ENCODE measurements around the gene SLC25A21.
A peak's percentile ranks its signal among the peaks of the same experiment; 100 is the strongest.
"Not testable (repeated sequence)": the region's sequence is repeated elsewhere in the genome, so short reads cannot be mapped to it uniquely, and the experiment has no call there.

The SLC25A21 gene

DNA sequence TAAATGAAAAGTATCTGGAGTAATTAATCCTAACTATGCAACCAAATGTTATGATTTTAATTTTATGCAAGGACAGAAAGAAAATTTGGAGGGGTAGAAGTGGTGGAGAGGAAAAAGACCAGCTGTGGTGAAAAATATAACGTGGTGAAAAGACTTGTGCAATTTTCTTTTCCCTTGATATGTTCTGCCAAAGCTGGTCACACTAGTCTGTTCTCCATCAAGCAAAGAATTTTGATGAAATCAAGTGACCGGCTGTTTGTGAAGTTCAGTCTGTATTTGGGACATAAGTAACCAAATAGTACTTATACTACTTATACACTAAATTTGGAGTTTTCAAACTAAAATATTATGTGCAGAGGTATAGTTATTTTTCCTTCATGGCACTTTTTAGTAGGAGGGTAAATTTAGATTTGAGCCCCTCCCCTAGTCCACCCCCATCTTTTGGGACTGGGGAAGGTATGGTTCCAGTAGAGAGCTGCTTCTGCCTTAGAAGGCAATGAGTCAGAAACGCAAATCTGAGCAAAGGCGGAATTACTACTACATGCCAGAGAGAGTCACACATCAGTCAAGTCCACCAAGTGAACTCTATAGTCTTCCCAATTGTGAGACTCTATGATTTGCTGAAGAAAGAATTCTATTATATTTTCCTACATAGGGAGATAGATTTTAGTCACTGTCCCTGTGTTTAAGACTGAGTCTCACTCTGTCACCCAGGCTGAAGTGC, 229.7 kb downstream of the SLC25A21 start:
- DNase-seq (ENCODE audit: low read depth), result no peak

DNA sequence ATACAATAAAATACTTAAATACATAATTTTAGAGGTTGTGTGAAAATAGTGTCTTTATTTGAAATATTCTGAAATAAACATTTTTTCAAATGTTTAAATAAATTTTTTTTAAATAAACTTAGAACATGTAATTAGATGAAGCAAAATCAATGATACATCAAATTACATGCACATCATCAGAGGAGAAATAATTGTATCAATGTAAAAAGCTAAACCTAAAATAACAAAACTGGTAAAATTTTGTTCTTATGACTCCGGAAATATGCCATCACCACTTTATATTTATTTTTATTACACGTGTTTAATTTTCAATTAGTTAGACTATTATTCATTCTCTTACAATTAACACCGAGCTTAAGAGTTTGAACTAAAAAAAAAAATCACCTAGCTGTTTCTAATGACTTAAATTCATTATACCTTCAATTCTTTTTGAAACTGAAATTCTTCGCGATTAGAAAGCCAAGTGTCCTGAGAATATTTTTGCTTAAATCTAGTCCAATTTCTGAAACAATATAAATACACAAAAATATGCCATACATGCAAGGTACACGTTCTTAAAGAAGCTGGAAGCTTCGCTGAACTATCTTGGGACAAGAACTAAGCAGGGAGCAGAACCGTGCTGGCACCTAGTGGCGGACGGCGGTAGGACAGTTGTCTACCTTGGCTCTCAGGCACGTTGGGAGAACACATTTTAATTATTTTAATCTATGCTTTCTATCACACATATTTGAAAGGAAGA, 230.5 kb downstream of the SLC25A21 start:
- peak; percentile 8 for DNase-seq (ENCODE audit: low read depth)

DNA sequence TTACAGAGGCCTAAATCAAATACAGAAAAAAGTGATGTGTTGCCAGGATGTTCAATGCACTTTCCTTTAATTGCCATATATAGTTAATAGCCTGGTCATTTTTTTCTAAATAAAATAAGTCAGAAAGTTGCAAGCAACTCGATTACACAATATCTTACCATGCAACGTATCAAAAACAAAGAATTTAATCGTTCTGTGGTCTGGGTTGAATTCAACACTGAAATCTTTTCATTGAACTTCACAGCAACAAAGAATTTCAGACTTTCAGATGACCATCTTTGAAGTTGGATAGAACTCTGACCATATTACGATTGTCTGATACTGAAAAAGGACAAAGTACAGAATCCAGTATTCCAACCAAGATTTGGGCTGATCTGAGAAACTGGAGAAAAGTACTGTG, 231.9 kb downstream of the SLC25A21 start:
- no peak for DNase-seq (ENCODE audit: low read depth)

DNA sequence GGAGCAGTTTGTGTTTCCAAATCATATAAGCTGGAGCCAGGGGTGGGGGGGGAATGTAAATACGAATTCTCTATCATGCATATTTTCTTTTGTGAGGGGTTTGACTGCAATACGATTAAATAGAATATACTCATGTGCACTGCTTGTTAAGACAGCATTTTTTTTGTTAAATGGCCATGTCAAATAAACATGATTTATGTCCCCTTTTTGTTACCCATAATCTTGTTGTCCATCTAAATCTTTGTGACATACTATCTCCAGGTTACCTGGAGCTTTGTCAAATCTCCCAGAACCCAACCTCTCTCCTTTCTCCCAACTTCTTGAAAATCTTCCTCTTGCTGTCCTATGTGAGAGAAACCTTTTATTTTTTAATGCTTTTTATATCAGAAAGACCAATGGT, 233.1 kb downstream of the SLC25A21 start:
- DNase-seq (ENCODE audit: low read depth), result no peak

DNA sequence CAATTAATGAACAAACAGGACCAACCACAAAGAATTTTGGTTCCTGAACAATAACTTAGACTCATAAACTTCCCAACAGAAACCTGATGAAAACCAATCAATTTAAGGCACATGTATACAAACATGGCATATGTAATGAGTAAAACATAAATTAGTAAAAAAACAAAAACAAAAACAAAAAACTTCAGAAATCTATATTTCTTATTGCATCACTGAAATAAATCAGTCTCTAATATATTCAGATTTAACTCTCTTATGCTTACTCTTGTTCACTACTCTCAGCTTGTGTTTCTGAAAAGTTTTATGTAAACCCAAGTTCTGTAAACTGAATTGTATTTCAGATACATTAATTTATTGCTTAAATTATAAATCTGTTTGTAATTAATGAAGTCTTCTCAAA, 233.7 kb downstream of the SLC25A21 start:
- no peak for DNase-seq (ENCODE audit: low read depth)

DNA sequence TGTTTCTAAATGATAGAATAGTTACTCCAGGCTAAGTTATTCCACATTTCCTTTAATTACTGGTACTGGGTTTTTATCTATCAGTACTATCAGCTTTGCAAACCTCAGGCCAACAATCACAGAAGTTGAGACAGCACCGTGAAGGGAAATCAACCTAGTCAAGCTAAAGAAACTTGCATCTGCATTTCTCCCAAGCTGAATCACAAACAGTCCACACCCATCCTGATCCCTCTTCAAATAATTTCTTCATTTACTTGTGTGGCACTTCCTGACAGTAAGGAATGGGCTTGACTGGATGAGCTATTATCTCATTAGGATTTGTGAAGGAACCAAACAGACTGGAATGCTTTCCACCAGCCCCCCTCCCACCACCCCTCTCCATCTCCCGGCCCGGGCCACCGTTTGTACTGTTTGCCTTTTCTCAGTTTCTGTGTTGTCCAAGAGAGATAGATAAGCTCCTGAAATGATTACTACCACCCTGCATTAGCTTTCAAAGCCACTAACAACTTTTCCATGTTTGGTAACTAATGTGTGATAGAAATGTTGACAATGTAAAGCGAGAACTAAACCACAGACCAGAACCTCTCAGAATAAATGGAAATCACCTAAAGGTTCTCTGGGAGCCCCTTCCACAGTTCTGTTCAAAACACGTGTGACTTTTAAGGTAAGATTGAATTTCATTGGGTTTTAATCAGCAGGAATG, 236.3 kb downstream of the SLC25A21 start:
- DNase-seq (ENCODE audit: low read depth), result no peak

DNA sequence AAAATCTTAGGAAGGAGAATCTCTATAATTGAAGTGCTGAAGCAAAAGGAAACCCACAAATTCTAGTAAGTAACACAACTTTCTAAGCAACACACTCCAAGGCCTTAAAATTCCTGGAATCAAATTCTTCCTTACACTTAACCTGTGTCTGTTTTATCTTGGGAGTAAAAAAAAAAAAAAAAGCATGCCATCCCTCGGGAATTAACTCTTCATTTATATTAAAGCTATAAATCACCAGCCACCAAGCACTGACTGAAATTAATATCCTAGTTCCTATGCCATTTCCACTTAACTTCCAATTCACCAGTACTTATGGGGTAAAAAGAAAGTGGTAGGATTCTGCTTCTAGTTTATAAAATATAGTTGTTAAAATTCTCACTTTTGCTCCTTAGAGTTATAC, 238.1 kb downstream of the SLC25A21 start:
- DNase-seq (ENCODE audit: low read depth), result no peak

DNA sequence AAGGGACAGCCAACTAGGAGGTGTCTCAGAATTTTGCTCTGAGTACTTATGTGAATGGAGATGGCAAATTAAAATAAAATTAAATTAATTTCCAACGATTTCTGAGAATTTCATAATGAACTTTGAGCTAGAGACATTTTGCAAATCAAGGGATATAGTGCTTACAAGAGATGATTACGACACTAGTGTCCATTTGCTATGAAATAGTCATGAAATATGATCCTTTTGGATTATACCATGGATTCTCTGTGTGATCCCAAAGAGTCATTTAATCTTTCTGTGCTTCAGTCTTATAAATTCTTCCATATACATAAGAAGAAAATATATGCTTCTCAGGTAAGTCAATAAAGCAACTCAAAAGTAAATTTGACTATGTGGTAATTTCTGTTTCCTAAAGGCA, 240.6 kb downstream of the SLC25A21 start:
- no peak for DNase-seq (ENCODE audit: low read depth)

DNA sequence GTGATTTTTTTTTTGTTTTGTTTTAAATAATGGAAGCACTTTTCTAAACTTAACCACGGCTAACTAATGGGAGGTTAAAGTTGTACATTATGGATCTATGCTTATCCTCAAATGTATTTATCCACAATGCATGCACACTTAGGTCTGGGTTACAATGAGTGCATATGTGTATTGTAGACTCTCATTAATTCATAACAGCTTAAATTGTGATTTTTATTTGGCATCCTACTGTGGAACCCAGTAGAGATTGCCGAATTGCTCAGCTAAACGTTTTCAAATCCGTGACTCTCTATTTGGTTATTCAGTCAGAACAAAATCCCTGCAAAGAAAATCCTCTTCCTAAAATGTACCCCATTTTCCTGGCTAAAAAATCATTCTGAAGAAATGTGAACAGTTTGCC, 244.0 kb downstream of the SLC25A21 start:
- DNase-seq (ENCODE audit: low read depth), result no peak

DNA sequence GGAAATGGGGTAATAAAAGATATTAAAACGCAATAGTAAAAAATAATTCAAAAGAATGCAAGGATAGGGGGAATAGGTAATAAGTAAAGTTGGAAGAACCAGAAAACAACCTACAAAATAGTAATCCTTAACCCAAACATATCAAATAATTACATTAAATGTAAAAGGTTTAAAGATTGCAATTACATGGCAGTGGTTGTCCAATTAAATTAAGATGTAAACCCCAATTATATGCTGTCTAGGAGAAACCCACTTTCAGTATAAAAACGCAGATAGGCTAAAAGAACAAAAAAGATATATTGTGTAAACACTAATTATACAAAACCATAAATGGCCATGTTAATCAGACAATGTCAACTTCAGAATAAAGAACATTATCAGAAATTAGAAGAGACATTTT, 247.3 kb downstream of the SLC25A21 start:
- DNase-seq (ENCODE audit: low read depth), result no peak

DNA sequence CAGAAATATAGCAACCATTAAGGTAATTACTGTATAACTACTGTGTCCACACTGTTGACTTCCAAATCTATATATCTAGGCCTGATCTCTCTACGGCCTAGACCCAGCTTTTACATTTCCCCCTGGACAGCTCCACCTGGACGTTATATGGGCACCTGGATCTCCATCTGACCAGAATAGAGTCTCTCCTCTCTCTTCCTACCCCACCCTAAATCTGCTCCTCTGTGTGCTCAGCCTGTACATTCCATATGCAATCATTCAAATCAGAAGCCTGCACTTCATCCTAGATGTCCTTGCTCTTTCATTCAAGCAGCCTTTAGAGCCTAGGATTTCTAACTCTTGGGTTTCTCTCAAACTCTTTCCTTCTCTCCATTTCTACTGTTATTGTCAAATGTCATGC, 255.7 kb downstream of the SLC25A21 start:
- no peak for DNase-seq (ENCODE audit: low read depth)

DNA sequence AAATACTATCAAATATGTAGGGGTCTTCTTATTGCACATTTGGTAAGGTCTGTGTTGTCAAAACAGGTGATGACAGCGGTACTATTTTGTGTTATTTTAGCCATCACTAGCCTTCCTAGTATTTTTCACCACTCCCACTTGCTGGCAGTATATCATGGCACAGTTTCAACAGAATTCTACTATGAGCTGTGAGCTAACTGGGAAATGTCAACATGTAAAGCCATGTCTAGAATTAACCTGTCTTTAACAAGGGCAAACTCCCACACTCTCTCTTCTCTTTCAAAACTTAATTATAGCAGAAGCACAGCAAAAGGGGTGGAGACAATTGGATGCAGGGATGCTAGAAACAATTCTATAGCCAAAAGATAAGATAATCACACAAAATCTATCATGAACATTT, 257.3 kb downstream of the SLC25A21 start:
- no peak for DNase-seq (ENCODE audit: low read depth)

DNA sequence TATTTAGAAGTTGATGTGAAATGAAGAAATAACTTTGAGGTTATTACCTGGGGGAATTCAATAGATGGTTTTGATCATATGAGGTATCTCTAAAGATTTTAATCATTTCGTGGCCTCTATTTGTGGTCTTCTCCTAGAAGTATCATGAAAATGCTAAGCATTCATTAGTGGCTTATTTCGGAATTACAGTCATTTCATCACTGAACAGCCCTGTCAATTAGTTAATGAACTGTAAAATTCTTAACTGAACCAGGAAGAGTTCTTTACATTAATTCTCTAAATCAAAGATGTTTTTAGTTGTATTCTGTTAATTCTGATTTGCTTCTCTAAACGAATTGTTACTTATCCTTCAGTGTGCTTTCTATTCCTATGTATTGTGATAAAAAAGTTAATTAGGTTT, 261.8 kb downstream of the SLC25A21 start:
- DNase-seq (ENCODE audit: low read depth), result no peak

DNA sequence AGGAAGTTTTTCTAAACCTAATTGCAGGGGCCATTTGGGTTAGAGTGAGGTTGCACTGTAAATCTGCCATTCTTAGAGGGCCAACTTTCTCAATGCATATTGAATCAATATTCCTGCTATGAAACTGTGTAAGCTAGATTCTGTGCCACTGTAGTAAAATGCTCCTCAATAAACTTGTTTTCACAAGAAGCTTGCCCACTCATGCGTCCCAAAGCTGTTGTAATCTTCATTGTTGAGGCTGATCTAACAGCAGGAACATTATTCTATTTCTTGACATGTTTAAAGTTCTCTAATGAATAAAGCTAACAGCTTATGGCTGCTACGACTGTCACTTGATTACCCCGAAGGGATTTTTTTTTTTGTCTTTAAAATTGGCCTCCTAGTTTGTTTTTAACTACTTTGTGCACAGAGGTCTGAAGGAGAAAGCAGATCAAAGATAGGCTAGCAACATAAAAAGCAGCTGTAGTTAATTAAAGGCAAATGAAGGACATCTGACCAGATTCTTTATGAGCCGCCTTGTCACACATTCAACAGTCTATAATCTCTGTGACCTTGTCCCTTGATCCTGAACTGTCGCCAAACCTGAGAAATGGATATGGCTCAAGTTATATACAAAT, 267.0 kb downstream of the SLC25A21 start:
- DNase-seq (ENCODE audit: low read depth), result no peak

DNA sequence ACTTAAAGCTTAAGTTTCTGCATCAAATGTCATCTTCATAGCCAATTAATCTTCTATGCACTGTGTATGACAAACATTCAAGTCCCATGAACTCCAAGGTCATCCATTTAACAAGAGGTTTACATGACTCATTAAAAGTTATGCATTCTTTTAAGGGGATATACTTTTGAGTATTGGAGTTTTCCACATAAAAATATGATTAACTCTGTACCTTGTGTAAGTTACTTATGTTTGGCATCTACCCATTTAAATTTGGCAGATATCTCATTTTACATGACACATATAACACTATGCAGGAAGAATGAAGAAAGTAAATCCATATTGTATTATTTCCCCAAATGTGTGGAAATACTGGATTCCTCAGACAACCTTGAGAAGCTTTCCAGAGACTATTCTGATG, 270.5 kb downstream of the SLC25A21 start:
- no peak for DNase-seq (ENCODE audit: low read depth)

DNA sequence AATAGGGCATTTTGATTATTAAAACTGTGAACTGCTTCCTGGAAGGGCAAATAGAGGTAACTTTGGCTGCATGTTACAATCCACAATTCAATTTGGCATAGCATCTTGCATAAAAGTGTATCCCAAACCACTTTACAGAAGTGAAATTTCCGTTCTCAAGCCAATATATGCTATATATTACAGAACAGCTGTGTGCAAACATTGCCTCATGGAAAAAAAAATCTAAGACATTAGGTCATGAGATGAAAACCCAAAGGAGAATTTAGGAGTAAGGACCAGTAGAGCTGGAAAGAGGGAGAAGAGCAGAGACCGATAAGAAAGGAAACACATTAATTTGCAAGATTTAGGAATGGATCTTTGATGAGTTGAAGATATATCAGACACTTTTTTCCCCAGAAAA, 271.6 kb downstream of the SLC25A21 start:
- DNase-seq (ENCODE audit: low read depth), result no peak

DNA sequence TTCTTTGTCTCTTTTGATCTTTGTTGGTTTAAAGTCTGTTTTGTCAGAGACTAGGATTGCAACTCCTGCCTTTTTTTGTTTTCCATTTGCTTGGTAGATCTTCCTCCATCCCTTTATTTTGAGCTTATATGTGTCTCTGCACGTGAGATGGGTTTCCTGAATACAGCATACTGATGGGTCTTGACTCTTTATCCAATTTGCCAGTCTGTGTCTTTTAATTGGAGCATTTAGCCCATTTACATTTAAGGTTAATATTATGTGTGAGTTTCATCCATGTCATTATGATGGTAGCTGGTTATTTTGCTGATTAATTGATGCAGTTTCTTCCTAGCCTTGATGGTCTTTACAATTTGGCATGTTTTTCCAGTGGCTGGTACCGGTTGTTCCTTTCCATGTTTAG, 276.1 kb downstream of the SLC25A21 start:
- not testable (repeated sequence) for DNase-seq (ENCODE audit: low read depth)

DNA sequence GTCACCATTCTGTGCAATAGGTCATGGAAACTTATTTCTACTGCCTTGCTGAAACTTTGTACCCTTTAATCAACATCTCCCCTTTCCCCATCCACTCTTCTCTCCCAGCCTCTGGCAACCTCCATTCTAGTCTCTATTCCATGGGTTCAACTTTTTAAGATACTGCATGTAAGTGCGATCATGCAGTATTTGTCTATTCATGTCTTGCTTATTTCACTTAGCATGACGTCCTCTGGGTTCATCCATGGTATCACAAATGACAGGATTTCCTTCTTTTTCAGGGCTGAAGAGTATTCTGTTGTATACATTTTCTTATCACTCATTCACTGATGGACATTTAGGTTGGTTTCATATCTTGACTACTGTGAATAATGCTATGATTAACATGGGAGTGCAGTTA, 288.4 kb downstream of the SLC25A21 start:
- no peak for DNase-seq (ENCODE audit: low read depth)

DNA sequence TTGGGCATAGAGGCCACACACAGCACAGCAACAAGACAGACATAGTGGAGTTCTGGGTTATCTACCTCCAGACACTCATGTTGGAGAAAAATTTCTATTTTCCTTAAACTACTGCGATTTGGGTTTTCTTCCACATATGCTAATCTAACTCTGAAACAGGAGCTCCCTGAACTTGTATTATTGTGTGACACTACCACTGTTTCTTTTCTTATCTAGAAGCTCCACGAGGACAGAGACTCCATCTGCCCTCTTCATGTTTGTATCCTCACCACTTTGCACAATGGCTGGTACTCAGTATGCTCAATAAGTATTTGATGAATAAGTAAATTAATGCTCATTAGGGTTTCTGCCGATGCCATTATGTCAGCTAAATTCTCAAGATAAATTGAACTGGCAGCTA, 292.1 kb downstream of the SLC25A21 start:
- DNase-seq (ENCODE audit: low read depth), result no peak

DNA sequence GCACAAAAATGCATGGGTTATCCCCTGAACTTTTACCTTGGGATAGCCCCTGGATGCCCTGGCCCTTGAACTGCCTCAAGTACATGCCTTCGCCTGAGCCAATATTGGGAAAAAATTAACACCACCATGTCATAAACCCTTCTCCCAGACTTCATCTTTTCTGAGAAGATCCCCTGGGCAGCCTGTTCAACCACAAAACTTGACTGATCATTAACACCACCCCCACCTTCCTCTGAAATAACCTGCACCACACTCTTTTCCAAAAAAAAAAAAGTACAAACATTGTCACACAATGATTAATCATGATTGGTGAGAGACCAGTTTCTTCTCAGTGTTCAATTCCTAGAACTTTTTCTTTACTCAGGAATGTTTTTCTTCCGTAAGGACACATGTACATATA, 292.8 kb downstream of the SLC25A21 start:
- no peak for DNase-seq (ENCODE audit: low read depth)

DNA sequence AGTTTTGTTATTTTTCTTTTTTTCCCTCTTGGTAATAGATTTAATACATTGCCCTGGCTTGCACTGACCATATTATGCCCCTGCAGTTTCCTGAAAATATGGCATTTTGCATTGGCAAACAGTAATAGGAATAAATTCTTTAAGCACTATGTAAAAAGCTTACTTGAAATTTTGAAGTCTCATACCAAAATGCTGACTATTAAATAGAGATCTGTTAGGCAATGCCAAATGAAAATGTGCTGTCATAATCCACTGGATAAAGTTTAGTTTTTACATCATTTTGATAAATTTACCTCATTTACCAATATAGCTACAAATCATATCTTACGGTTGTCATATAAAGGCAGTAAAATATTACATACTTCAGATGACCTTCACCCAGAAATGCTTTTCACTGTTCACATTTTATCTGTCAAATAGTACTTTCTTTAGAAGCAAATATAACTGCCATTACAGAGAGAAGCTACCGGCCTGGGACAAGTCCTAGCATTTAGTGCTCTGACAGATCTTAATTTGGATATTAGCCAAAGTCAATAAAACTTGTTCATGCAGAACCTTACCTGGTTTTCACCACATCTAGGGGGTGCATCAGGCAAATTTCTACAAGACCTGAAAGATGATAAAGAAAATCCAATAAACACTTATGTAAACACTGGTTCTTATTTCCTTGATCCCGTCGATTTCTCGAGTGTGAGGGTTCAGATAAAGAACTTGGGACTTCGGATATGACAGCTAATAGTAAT, 297.8 kb downstream of the SLC25A21 start:
- DNase-seq (ENCODE audit: low read depth), result no peak

DNA sequence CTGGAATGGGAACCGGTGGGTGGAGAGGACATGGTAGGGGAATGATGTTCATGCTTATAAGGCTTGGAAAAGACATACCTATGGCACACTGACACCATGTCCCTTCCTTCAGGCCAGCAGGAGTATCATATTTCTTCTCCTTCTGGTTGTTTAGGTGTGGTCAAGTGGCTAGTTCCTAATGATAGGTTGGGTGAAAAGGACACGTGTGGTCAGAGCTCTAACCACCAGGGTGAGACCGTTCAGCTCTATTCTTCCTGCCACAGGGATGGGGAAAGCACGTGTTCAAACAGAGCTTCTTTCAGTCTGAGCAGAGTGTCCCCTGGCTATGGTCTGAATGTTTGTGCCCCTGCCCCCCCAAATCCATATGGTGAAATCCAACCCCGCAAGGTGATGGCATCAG, 301.6 kb downstream of the SLC25A21 start:
- no peak for DNase-seq (ENCODE audit: low read depth)

Data from stimulated activated CD8-positive, alpha-beta memory T cell treated with anti-CD3 and anti-CD28 coated beads, Interleukin-12 subunit alpha, Interleukin-12 subunit beta, amount 100 ng/mL, for 1 hour (primary cell).